ENCODE measurements around the gene UBE2F.

- TF ChIP-seq CTCF (conservative IDR thresholded peaks at IDR 0.05; ENCODE audit: low read length) = no peak
- no peak for TF ChIP-seq EZH2phosphoT487 (IDR thresholded peaks at IDR 0.05; ENCODE audit: borderline replicate concordance, low read depth, low read length)
Measured at GRCh38 chr2:237929979-237930378, 36.8 kb upstream of the UBE2F start.
